ENCODE measurements around the gene CYREN. TPM values are rescaled to one million over a fixed set of nuclear protein-coding genes. Genes with fewer than 3 reads are reported as not detected.
A peak's percentile ranks its signal among the peaks of the same experiment; 100 is the strongest.

The CYREN gene
- total RNA-seq, 1 donor from 2014 or later = 39.6 TPM

- Histone ChIP-seq H3K4me1 (no peaks in the 10 kb centered on the region), H3K9me3 (no peaks in the 10 kb centered on the region), H3K27ac (no peak overlapping the region), H3K4me3 (no peak overlapping the region), H3K27me3 (ENCODE audit: low read depth) (no peaks in the 10 kb centered on the region), H3K36me3 (peaks cover 100% of the 10 kb centered on the region)
- no peak for TF ChIP-seq CTCF (IDR thresholded peaks at IDR 0.05)
- DNase-seq = no peak
- intact Hi-C loops (cut with DNase I) = no loop called here
- no peak for ATAC-seq
Measured at GRCh38 chr7:135189961-135190360, 19.5 kb upstream of the CYREN start.

- DNase-seq (no peak), ATAC-seq (peak in 1 of 2 donors; percentile 56)
- Histone ChIP-seq H3K27me3 (ENCODE audit: low read depth) (no peaks in the 10 kb centered on the region), H3K4me3 (no peak overlapping the region), H3K9me3 (no peaks in the 10 kb centered on the region), H3K4me1 (no peaks in the 10 kb centered on the region), H3K27ac (no peak overlapping the region), H3K36me3 (peaks cover 100% of the 10 kb centered on the region)
- intact Hi-C loops (cut with DNase I) = no loop called here
- no peak for TF ChIP-seq CTCF (IDR thresholded peaks at IDR 0.05)
Measured at GRCh38 chr7:135189221-135189662, 18.7 kb upstream of the CYREN start.

- no peaks in the 10 kb centered on the region for H3K9me3 ChIP-seq
- ATAC-seq (no peak), DNase-seq (no peak)
Measured at GRCh38 chr7:135188298-135188984, 17.9 kb upstream of the CYREN start.

GRCh38 chr7:135186841-135187253 lies 16.3 kb upstream of the CYREN start:
- no peaks in the 10 kb centered on the region for H3K4me1 ChIP-seq
- TF ChIP-seq CTCF (IDR thresholded peaks at IDR 0.05) = no peak
- peaks cover 7% of the 10 kb centered on the region for H3K9me3 ChIP-seq
- DNase-seq (no peak), ATAC-seq (no peak)
- intact Hi-C loops (cut with DNase I) = no loop called here
- no peak overlapping the region for H3K27ac ChIP-seq
- no peaks in the 10 kb centered on the region for H3K27me3 ChIP-seq (ENCODE audit: low read depth)
- no peak overlapping the region for H3K4me3 ChIP-seq
- peaks cover 96% of the 10 kb centered on the region for H3K36me3 ChIP-seq

More at GRCh38 chr7:135188298-135188984, 17.9 kb upstream of the CYREN start:
- peaks cover 100% of the 10 kb centered on the region for H3K36me3 ChIP-seq
- no peaks in the 10 kb centered on the region for H3K27me3 ChIP-seq (ENCODE audit: low read depth)
- H3K4me3 ChIP-seq = no peak overlapping the region
- TF ChIP-seq CTCF (IDR thresholded peaks at IDR 0.05) = no peak
- H3K4me1 ChIP-seq = no peaks in the 10 kb centered on the region
- H3K27ac ChIP-seq = no peak overlapping the region
- intact Hi-C loops (cut with DNase I) = no loop called here

DNA sequence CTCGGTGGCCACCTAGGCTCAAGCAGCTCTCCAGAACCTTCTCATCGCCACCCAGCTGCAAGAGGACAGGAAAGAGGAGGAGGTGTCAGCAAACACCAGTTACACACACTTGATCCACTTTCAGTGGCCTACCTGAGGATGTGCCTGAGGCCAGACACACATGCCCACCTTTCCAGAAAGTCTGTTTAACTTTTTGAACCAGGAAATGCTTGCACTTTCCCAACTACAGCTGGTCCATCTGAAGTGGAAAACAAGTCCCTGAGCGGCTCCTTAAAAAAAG lies 15.7 kb upstream of the CYREN start:
- peaks cover 14% of the 10 kb centered on the region for H3K9me3 ChIP-seq
- no peak for ATAC-seq
- peaks cover 91% of the 10 kb centered on the region for H3K36me3 ChIP-seq
- H3K4me1 ChIP-seq = no peaks in the 10 kb centered on the region
- no peak overlapping the region for H3K4me3 ChIP-seq
- intact Hi-C loops (cut with DNase I) = no loop called here
- no peak for TF ChIP-seq CTCF (IDR thresholded peaks at IDR 0.05)
- no peak overlapping the region for H3K27ac ChIP-seq
- no peak for DNase-seq
- no peaks in the 10 kb centered on the region for H3K27me3 ChIP-seq (ENCODE audit: low read depth)

Data from lower lobe of right lung (tissue), 2 donors.